SJSA1 (cell line): ENCODE results near the gene PI4K2A. TPM values are rescaled to one million over a fixed set of nuclear protein-coding genes. Genes with fewer than 3 reads are reported as not detected.

ENCODE experiments used
- DNase-seq, 2 experiments: peaks; one replicate each; pipeline ENCODE4 v3.0.0-alpha.2; 2015 to 2020; ENCODE audit warnings: low spot score in 2 of 2, low read depth in 1 of 2
- H3K27ac ChIP-seq: fragments of 250-450 bp; sonication (Bioruptor Pico); 2 replicates; pipeline ENCODE4 v1.5.1; 2020; ENCODE audit warnings: mild to moderate bottlenecking, moderate library complexity
- H3K27me3 ChIP-seq: fragments of 250-450 bp; sonication (Bioruptor Pico); replicated peaks from 2 replicates; pipeline ENCODE4 v1.5.1; 2020; ENCODE audit warnings: mild to moderate bottlenecking, moderate library complexity
- H3K36me3 ChIP-seq: fragments of 250-450 bp; sonication (Bioruptor Pico); 2 replicates; pipeline ENCODE4 v1.5.1; 2020; ENCODE audit warnings: mild to moderate bottlenecking
- H3K4me1 ChIP-seq: fragments of 250-450 bp; sonication (Bioruptor Pico); replicated peaks from 2 replicates; pipeline ENCODE4 v1.6.1; 2021; ENCODE audit warnings: mild to moderate bottlenecking
- H3K4me3 ChIP-seq: fragments of 250-450 bp; sonication (Bioruptor Pico); 2 replicates; pipeline ENCODE4 v1.5.1; 2020; ENCODE audit warnings: mild to moderate bottlenecking
- H3K9me3 ChIP-seq: fragments of 250-450 bp; sonication (Bioruptor Pico); replicated peaks from 2 replicates; pipeline ENCODE4 v1.5.1; 2020; ENCODE audit warnings: mild to moderate bottlenecking
- total RNA-seq: library from RNA; depleted of rRNA; stranded (reverse); fragments of >200 nt; shearing (Covaris generic); gene quantifications from 2 replicates; pipeline ENCODE4 v1.2.3, GENCODE V29; 2014

The PI4K2A gene
- total RNA-seq, 1 experiment from 2014 or later: 19.6 TPM

DNA sequence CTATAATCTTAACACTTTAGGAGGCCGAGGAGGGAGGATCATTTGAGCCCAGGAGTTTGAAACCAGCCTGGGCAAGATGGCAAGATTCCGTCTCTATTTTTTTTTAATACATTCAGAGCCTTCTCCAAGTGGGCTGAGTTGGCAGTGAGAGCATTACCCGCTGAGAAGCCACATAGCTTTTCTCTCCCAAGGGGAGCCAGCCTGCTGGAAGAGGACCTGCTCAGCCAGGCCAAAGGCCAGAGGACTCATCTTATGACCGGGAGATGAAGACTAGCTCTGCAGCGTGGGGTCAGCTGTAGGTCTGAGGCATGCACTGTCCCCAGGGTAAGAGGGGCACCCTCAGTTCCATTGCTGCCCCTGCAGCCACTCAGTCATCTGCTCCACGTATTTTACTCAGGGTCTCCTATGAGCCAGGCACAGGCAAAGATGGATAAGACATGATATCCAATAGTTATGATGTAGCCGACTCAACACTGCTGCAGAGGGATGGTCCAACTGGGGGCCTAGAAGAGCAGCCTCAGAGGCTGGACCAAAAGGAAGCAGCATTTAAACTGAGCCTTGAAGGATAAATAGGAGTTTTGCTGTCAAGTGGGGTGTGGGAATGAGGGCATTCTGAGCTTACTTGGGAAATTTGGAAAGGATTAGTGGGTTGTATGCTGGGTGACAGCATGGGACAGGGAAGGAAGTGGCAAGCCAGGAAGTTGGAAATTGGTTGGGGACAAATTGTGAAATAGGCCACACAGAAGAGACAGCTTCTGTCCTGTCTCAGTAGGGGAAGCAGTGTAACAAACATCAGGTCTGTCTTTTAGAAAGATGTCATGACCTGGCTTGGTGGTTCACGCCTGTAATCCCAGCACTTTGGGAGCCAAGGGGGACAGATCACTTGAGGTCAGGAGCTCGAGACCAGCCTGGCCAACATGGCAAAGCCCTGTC is 71.4 kb downstream of the PI4K2A start:
- no peaks in the 10 kb centered on the region; the same call in 1 of the 2 replicates for H3K9me3 ChIP-seq
- no peak overlapping the region for H3K4me3 ChIP-seq
- no peaks in the 10 kb centered on the region for H3K27me3 ChIP-seq
- DNase-seq: no peak
- H3K36me3 ChIP-seq: peaks cover 24% of the 10 kb centered on the region
- peaks cover 39% of the 10 kb centered on the region for H3K4me1 ChIP-seq
- H3K27ac ChIP-seq: no peak overlapping the region

GRCh38 chr10:97713339-97713825 is 72.9 kb downstream of the PI4K2A start, which contains the start of gene MARVELD1:
MARVELD1 (plus strand) TSS chr10:97713730; CDS start chr10:97713877, 147 bp downstream.
- Histone ChIP-seq H3K9me3 (no peaks in the 10 kb centered on the region; the same call in 1 of the 2 replicates), H3K4me3 (peak within 1 kb of the TSS; percentile 86), H3K4me1 (peaks cover 39% of the 10 kb centered on the region), H3K36me3 (peaks cover 39% of the 10 kb centered on the region), H3K27ac (peak within 1 kb of the TSS; percentile 83), H3K27me3 (no peaks in the 10 kb centered on the region)
- peak; percentile 63 to 88 for DNase-seq

DNA sequence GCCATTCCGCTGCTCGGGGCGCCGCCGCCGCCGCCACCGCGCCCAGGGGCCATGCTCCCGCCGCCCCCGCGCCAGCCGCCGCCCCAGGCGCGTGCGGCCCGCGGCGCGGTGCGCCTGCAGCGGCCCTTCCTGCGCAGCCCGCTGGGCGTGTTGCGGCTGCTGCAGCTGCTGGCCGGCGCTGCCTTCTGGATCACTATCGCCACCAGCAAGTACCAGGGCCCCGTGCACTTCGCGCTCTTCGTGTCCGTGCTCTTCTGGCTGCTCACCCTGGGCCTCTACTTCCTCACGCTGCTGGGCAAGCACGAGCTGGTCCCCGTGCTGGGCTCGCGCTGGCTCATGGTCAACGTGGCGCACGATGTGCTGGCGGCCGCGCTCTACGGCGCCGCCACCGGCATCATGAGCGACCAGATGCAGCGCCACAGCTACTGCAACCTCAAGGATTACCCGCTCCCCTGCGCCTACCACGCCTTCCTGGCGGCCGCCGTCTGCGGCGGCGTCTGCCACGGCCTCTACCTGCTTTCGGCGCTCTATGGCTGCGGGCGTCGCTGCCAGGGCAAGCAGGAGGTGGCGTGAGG is 73.4 kb downstream of the PI4K2A start:
- Histone ChIP-seq H3K9me3 (no peaks in the 10 kb centered on the region; the same call in 1 of the 2 replicates), H3K4me1 (peaks cover 38% of the 10 kb centered on the region), H3K4me3 (peak overlapping the region; percentile 86), H3K27ac (peak overlapping the region; percentile 83), H3K36me3 (peaks cover 44% of the 10 kb centered on the region), H3K27me3 (no peaks in the 10 kb centered on the region)
- peak; percentile 76 to 85 for DNase-seq

GRCh38 chr10:97714401-97715258 is 74.2 kb downstream of the PI4K2A start:
- H3K4me3 ChIP-seq: peak overlapping the region; percentile 86
- H3K9me3 ChIP-seq: no peaks in the 10 kb centered on the region; the same call in 1 of the 2 replicates
- H3K4me1 ChIP-seq: peaks cover 31% of the 10 kb centered on the region
- peak; percentile 77 for DNase-seq
- H3K27ac ChIP-seq: peak overlapping the region; percentile 83
- H3K36me3 ChIP-seq: peaks cover 49% of the 10 kb centered on the region
- H3K27me3 ChIP-seq: no peaks in the 10 kb centered on the region

- peak overlapping the region; percentile 86 for H3K4me3 ChIP-seq
Observed at GRCh38 chr10:97715259-97715874, 74.9 kb downstream of the PI4K2A start.

GRCh38 chr10:97717627-97718026 is 77.2 kb downstream of the PI4K2A start:
- no peaks in the 10 kb centered on the region; the same call in 1 of the 2 replicates for H3K9me3 ChIP-seq
- H3K4me1 ChIP-seq: peaks cover 25% of the 10 kb centered on the region
- H3K4me3 ChIP-seq: no peak overlapping the region
- no peak for DNase-seq
- no peaks in the 10 kb centered on the region for H3K27me3 ChIP-seq
- peaks cover 49% of the 10 kb centered on the region for H3K36me3 ChIP-seq
- no peak overlapping the region for H3K27ac ChIP-seq

More at GRCh38 chr10:97715259-97715874, 74.9 kb downstream of the PI4K2A start:
- DNase-seq: no peak
- H3K4me1 ChIP-seq: peaks cover 25% of the 10 kb centered on the region
- no peaks in the 10 kb centered on the region for H3K27me3 ChIP-seq
- H3K9me3 ChIP-seq: no peaks in the 10 kb centered on the region; the same call in 1 of the 2 replicates
- no peak overlapping the region for H3K27ac ChIP-seq
- H3K36me3 ChIP-seq: peaks cover 49% of the 10 kb centered on the region

GRCh38 chr10:97718178-97718577 is 77.7 kb downstream of the PI4K2A start:
- H3K27ac ChIP-seq: no peak overlapping the region

DNA sequence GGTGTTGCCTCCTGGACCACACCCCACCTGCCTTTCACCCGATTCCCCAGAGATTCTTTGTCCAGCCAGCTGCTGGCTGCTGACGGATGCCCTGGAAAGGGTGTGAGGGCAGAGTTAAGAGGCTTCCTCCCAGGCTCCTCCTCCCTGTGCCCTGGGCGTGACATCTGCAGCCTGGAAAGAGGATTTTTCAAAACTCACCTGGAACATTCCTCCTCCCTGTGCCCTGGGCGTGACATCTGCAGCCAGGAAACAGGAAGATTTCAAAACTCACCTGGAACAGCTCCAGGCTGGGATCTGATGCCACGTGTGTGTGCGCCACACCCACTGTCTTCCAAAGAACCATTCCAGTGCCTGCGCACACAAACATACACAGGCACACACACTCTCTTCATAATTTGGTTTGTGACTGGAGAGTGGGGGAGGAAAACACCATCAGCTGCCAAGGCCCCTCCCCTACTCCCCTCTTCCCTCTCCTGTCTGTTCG is 78.2 kb downstream of the PI4K2A start:
- Histone ChIP-seq H3K4me1 (peaks cover 18% of the 10 kb centered on the region), H3K9me3 (no peaks in the 10 kb centered on the region; the same call in 1 of the 2 replicates), H3K27ac (no peak overlapping the region), H3K4me3 (no peak overlapping the region), H3K27me3 (no peaks in the 10 kb centered on the region), H3K36me3 (peaks cover 49% of the 10 kb centered on the region)
- DNase-seq: no peak

More at GRCh38 chr10:97718178-97718577, 77.7 kb downstream of the PI4K2A start:
- Histone ChIP-seq H3K4me1 (peaks cover 20% of the 10 kb centered on the region), H3K27me3 (no peaks in the 10 kb centered on the region), H3K9me3 (no peaks in the 10 kb centered on the region; the same call in 1 of the 2 replicates), H3K36me3 (peaks cover 49% of the 10 kb centered on the region), H3K4me3 (no peak overlapping the region)
- DNase-seq: no peak

- Histone ChIP-seq H3K27ac (no peak overlapping the region), H3K4me1 (peaks cover 18% of the 10 kb centered on the region), H3K9me3 (no peaks in the 10 kb centered on the region), H3K4me3 (no peak overlapping the region), H3K36me3 (peaks cover 41% of the 10 kb centered on the region), H3K27me3 (no peaks in the 10 kb centered on the region)
- DNase-seq: no peak
Observed at GRCh38 chr10:97719602-97720001, 79.1 kb downstream of the PI4K2A start.

DNA sequence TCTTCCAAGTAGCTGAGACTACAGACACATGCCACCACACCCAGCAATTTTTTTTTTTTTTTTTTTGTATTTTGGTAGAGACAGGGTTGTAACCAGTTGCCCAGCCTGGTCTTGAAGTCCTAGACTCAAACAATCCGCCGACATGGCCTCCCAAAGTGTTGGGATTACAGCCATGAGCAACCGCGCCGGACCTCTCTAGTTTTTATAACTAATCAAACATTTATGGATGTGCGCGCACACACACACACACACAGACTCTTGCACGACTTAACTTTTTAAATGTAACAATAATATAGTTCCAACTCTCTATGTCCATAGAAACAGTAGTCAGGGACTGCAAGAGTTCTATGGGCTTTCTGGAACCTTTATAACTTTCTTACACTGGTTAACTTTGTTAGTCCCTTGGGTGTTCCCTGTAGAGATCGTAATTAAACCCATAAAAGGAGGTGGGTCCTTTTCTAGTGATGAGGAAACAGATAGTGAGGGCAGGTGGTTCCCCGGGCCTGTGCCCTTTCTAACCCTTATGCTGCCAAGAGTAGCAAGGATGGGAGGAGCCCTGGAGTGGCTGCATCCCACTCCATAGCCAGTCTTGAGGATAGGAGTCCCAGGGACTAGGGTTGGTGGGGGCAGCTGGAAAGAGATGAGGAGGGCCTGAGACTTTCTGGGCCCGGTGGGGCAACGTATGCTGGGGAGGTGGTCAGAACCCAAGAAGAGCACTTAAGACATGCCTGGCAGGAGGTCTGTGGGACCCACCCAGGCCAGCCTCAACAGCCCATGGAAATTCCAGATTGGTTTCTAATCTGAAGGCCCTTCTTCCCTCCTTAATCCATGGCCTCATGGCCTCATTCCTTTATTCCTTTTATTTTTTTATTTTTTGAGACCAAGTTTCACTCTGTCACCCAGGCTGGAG is 81.7 kb downstream of the PI4K2A start:
- no peaks in the 10 kb centered on the region for H3K9me3 ChIP-seq
- DNase-seq: no peak
- H3K27ac ChIP-seq: no peak overlapping the region
- H3K36me3 ChIP-seq: peaks cover 23% of the 10 kb centered on the region
- no peaks in the 10 kb centered on the region for H3K4me1 ChIP-seq
- no peak overlapping the region for H3K4me3 ChIP-seq
- H3K27me3 ChIP-seq: no peaks in the 10 kb centered on the region

DNA sequence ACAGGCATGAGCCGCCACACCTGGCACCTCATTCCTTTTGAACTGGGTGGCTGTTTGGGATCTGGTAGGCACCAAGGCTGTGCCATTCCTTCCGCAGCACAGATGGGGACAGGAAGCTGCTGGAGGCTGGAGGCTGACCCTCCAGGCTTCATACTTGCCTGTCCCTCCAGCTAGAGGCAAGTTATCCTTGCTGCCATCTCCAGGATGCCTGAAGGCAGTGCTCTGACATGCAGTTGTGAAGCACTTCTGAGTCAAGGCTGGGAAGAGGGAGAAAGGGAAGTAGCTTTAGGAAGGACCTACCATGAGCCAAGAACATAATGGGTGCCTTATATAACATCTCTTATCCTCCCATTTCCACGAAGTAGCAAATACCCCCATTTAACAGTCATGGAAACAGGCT is 82.5 kb downstream of the PI4K2A start:
- peaks cover 14% of the 10 kb centered on the region for H3K36me3 ChIP-seq
- no peaks in the 10 kb centered on the region for H3K9me3 ChIP-seq
- no peaks in the 10 kb centered on the region for H3K27me3 ChIP-seq
- no peak for DNase-seq
- no peak overlapping the region for H3K4me3 ChIP-seq
- H3K4me1 ChIP-seq: no peaks in the 10 kb centered on the region
- no peak overlapping the region for H3K27ac ChIP-seq
